IMR-90 (cell line): ENCODE measurements around the gene PCDHA11. TPM values are rescaled to one million over a fixed set of nuclear protein-coding genes. Genes with fewer than 3 reads are reported as not detected.

ENCODE experiments used
- ATAC-seq: fragments of 200-7000 bp; cut with Tn5 transposase; 2 replicates; pipeline ENCODE4 v1.9.1; 2020; ENCODE audit warnings: low read depth, mild to moderate bottlenecking, moderate library complexity
- BruUV-seq: library from RNA; stranded (reverse); fragments of 400-500 nt; replicated peaks from 2 replicates; lab custom pipeline; 2021; lab: Mats Ljungman, UMichigan
- CTCF ChIA-PET: fragments of 300-600 bp; formaldehyde crosslinking; extraction: SDS; loops from one replicate; lab custom pipeline; 2021; ENCODE audit warnings: antibody characterized with exemption; lab: Yijun Ruan, JAX
- POLR2A ChIA-PET: fragments of 300-600 bp; sonication (Branson Sonifier 250); formaldehyde crosslinking; loops from one replicate; lab custom pipeline; 2022; ENCODE audit warnings: antibody characterized with exemption; ENCODE audit not compliant: unreplicated experiment; lab: Charles Lee
- DNase-seq: peaks from one replicate; pipeline ENCODE4 v3.0.0; 2013
- H2AFZ ChIP-seq: replicated peaks from 2 replicates; pipeline ENCODE3; 2013; ENCODE audit warnings: low read length, mild to moderate bottlenecking; ENCODE audit not compliant: poor library complexity
- H2AK5ac ChIP-seq: 2 replicates; pipeline ENCODE4 v1.6.1; 2013; ENCODE audit warnings: low read depth, low read length, inconsistent platforms
- H2AK9ac ChIP-seq: replicated peaks from 2 replicates; pipeline ENCODE3; 2013; ENCODE audit warnings: mild to moderate bottlenecking, low read depth, low read length, moderate library complexity; ENCODE audit not compliant: poor library complexity
- H2BK120ac ChIP-seq: 2 replicates; pipeline ENCODE4 v1.6.1; 2013; ENCODE audit warnings: low read depth, low read length, inconsistent platforms
- H2BK15ac ChIP-seq: 3 replicates; pipeline ENCODE4 v1.6.1; 2013; ENCODE audit warnings: low read depth, low read length, inconsistent platforms
- H2BK20ac ChIP-seq: 2 replicates; pipeline ENCODE4 v1.6.1; 2013; ENCODE audit warnings: low read depth, mild to moderate bottlenecking, inconsistent platforms, low read length, moderate library complexity
- H2BK5ac ChIP-seq: 2 replicates; pipeline ENCODE4 v1.6.1; 2013; ENCODE audit warnings: mild to moderate bottlenecking, low read depth, low read length, inconsistent platforms; ENCODE audit not compliant: poor library complexity, severe bottlenecking
- H3K14ac ChIP-seq: replicated peaks from 2 replicates; pipeline ENCODE4 v1.6.1; 2013; ENCODE audit warnings: low read depth, low read length, inconsistent platforms
- H3K18ac ChIP-seq: 2 replicates; pipeline ENCODE4 v1.6.1; 2013; ENCODE audit warnings: low read depth, low read length, control low read depth
- H3K23ac ChIP-seq: 2 replicates; pipeline ENCODE4 v1.6.1; 2013; ENCODE audit warnings: low read depth, low read length, inconsistent platforms
- H3K27ac ChIP-seq: 2 replicates; pipeline ENCODE4 v1.5.1; 2013; ENCODE audit warnings: mild to moderate bottlenecking, control low read depth, low read length; ENCODE audit not compliant: insufficient read depth
- H3K27me3 ChIP-seq: 2 replicates; pipeline ENCODE4 v1.6.1; 2013; ENCODE audit warnings: low read length; ENCODE audit not compliant: control insufficient read depth, insufficient read depth
- H3K36me3 ChIP-seq: 2 replicates; pipeline ENCODE4 v1.6.1; 2013; ENCODE audit warnings: low read length, mixed read lengths; ENCODE audit not compliant: control insufficient read depth, insufficient read depth
- H3K4ac ChIP-seq: 2 replicates; pipeline ENCODE4 v1.6.1; 2013; ENCODE audit warnings: low read depth, low read length, inconsistent platforms
- H3K4me1 ChIP-seq: 2 replicates; pipeline ENCODE4 v1.6.1; 2013; ENCODE audit warnings: low read length, mixed read lengths; ENCODE audit not compliant: control insufficient read depth, insufficient read depth
- H3K4me2 ChIP-seq: 2 replicates; pipeline ENCODE4 v1.6.1; 2013; ENCODE audit warnings: low read depth, mild to moderate bottlenecking, control low read depth, low read length, moderate library complexity
- H3K4me3 ChIP-seq: 2 replicates; pipeline ENCODE4 v1.5.1; 2013; ENCODE audit warnings: low read depth, mild to moderate bottlenecking, control low read depth, low read length, moderate library complexity; ENCODE audit not compliant: insufficient read depth
- H3K56ac ChIP-seq: 2 replicates; pipeline ENCODE4 v1.6.1; 2013; ENCODE audit warnings: low read length, inconsistent platforms; ENCODE audit not compliant: insufficient read depth; ENCODE audit errors: extremely low read depth
- H3K79me1 ChIP-seq, 2 experiments: 2 replicates each; pipeline ENCODE4 v1.6.1; 2013; ENCODE audit warnings: low read length in 2 of 2, inconsistent platforms in 1 of 2, low read depth in 1 of 2
- H3K9ac ChIP-seq: 2 replicates; pipeline ENCODE4 v1.6.1; 2013; ENCODE audit warnings: low read depth, low read length, control low read depth
- H3K9me1 ChIP-seq: 2 replicates; pipeline ENCODE4 v1.6.1; 2013; ENCODE audit warnings: low read length, inconsistent platforms; ENCODE audit not compliant: insufficient read depth
- H3K9me3 ChIP-seq: 2 replicates; pipeline ENCODE4 v1.6.1; 2013; ENCODE audit warnings: low read length; ENCODE audit not compliant: control insufficient read depth, insufficient read depth
- H4K20me1 ChIP-seq: 2 replicates; pipeline ENCODE4 v1.6.1; 2013; ENCODE audit warnings: low read length, inconsistent platforms; ENCODE audit not compliant: insufficient read depth
- H4K5ac ChIP-seq: 2 replicates; pipeline ENCODE4 v1.6.1; 2013; ENCODE audit warnings: mild to moderate bottlenecking, low read depth, low read length, control low read depth
- H4K8ac ChIP-seq, 2 experiments: 2 replicates each; pipeline ENCODE4 v1.6.1; 2013; ENCODE audit warnings: low read depth in 2 of 2, low read length in 2 of 2, control low read depth in 1 of 2, inconsistent platforms in 1 of 2
- H4K91ac ChIP-seq: 2 replicates; pipeline ENCODE4 v1.6.1; 2013; ENCODE audit warnings: low read depth, low read length, inconsistent platforms; ENCODE audit not compliant: insufficient read depth
- BHLHE40 ChIP-seq: fragments of 150-350 bp; IDR thresholded peaks from 2 replicates; pipeline ENCODE4 v1.6.1; 2016; ENCODE audit warnings: mild to moderate bottlenecking, low read depth, low read length
- CEBPB ChIP-seq: IDR thresholded peaks from 2 replicates; pipeline ENCODE4 v1.6.1; 2012; ENCODE audit warnings: low read depth, low read length, improper control_type of control experiment
- CHD1 ChIP-seq: IDR thresholded peaks from 2 replicates; pipeline ENCODE4 v1.6.1; 2012; ENCODE audit warnings: low read depth, low read length, improper control_type of control experiment
- CTCF ChIP-seq: conservative IDR thresholded peaks from 2 replicates; pipeline ENCODE4 v1.5.1; 2012; ENCODE audit warnings: mild to moderate bottlenecking, low read depth, low read length, improper control_type of control experiment
- ELK1 ChIP-seq: fragments of 150-350 bp; IDR thresholded peaks from 2 replicates; pipeline ENCODE4 v1.6.1; 2016; ENCODE audit warnings: low read depth, mild to moderate bottlenecking, low read length, moderate library complexity, borderline replicate concordance
- MAFK ChIP-seq: IDR thresholded peaks from 2 replicates; pipeline ENCODE4 v1.6.1; 2012; ENCODE audit warnings: low read depth, low read length, improper control_type of control experiment
- MAZ ChIP-seq: IDR thresholded peaks from 2 replicates; pipeline ENCODE4 v1.6.1; 2012; ENCODE audit warnings: low read depth, mild to moderate bottlenecking, low read length, improper control_type of control experiment, moderate library complexity, borderline replicate concordance
- MXI1 ChIP-seq: IDR thresholded peaks from 2 replicates; pipeline ENCODE4 v1.6.1; 2012; ENCODE audit warnings: low read depth, mild to moderate bottlenecking, low read length, moderate library complexity, borderline replicate concordance
- NFE2L2 ChIP-seq: fragments of 150-350 bp; IDR thresholded peaks from 2 replicates; pipeline ENCODE4 v1.6.1; 2016; ENCODE audit warnings: low read depth, mild to moderate bottlenecking, low read length
- POLR2A ChIP-seq: IDR thresholded peaks from 2 replicates; pipeline ENCODE4 v1.6.1; 2012; ENCODE audit warnings: mild to moderate bottlenecking, low read depth, low read length
- RAD21 ChIP-seq: IDR thresholded peaks from 2 replicates; pipeline ENCODE4 v1.6.1; 2012; ENCODE audit warnings: low read length, improper control_type of control experiment
- RCOR1 ChIP-seq: IDR thresholded peaks from 2 replicates; pipeline ENCODE4 v1.6.1; 2012; ENCODE audit warnings: mild to moderate bottlenecking, low read length, improper control_type of control experiment; ENCODE audit not compliant: insufficient replicate concordance
- RFX5 ChIP-seq: IDR thresholded peaks from 2 replicates; pipeline ENCODE4 v1.8.0; 2012; ENCODE audit warnings: low read depth, mild to moderate bottlenecking, low read length, moderate library complexity
- SMC3 ChIP-seq: fragments of 150-350 bp; IDR thresholded peaks from 2 replicates; pipeline ENCODE4 v1.6.1; 2016; ENCODE audit warnings: low read depth, mild to moderate bottlenecking, antibody characterized with exemption, low read length, moderate library complexity
- USF2 ChIP-seq: fragments of 150-350 bp; IDR thresholded peaks from 2 replicates; pipeline ENCODE4 v1.6.1; 2017; ENCODE audit warnings: mild to moderate bottlenecking, antibody characterized with exemption, low read length, low read depth
- WGBS, 2 experiments: methylation state at CpG; one replicate each; pipeline versions ENCODE4 v1.1.5 to v1.1.7; 2013; ENCODE audit warnings: missing lambda C conversion rate in 2 of 2; ENCODE audit not compliant: insufficient read length in 1 of 2; ENCODE audit errors: extremely low coverage in 2 of 2; 5-methylcytosine and 5-hydroxymethylcytosine counted together
- dilution Hi-C: fragments of 300-500 bp; cut with HindIII; formaldehyde crosslinking; loops from one replicate; pipeline ENCODE4 v1.14.3; 2018; ENCODE audit warnings: low sequenced_read_pairs; ENCODE audit not compliant: unreplicated experiment
- in situ Hi-C: fragments of 300-500 bp; cut with MboI; formaldehyde crosslinking; loops from 3 replicates; pipeline ENCODE4 v1.14.3; 2019; ENCODE audit warnings: low sequenced_read_pairs, inconsistent platforms, mixed read lengths
- intact Hi-C: fragments of 100-400 bp; cut with micrococcal nuclease; formaldehyde crosslinking; loops from 2 replicates; pipeline ENCODE4 v1.10.0; 2022
- polyA plus RNA-seq, 3 experiments: library from polyadenylated mRNA; depleted of rRNA; stranded (reverse); fragments of >200 nt; gene quantifications; 2 replicates each; pipeline ENCODE4 v1.2.3, GENCODE V29; 2012; ENCODE audit warnings: low replicate concordance in 1 of 3
- total RNA-seq: library from RNA; depleted of rRNA; stranded (reverse); fragments of >200 nt; gene quantifications from 2 replicates; pipeline ENCODE4 v1.2.3, GENCODE V29; 2012

The PCDHA11 gene
- total and polyA plus RNA-seq, 2 of the 4 experiments (the other 2 are of a cell fraction) = under 0.01 TPM; not detected in 1

GRCh38 chr5:140862441-140863295 is 6.1 kb upstream of the PCDHA11 start:
- Histone ChIP-seq H3K27me3 (no peaks in the 10 kb centered on the region), H3K4ac (no peak overlapping the region), H4K8ac (no peak overlapping the region), H2AK5ac (no peak overlapping the region), H4K20me1 (no peaks in the 10 kb centered on the region), H2AFZ (no peak overlapping the region), H3K4me3 (no peak overlapping the region), H3K79me1 (no peaks in the 10 kb centered on the region), H4K5ac (no peak overlapping the region), H3K9me3 (peaks cover 26% of the 10 kb centered on the region), H2BK15ac (no peak overlapping the region), H4K91ac (no peak overlapping the region), H3K18ac (no peak overlapping the region), H2BK5ac (no peak overlapping the region), H2BK20ac (no peak overlapping the region), H3K23ac (no peak overlapping the region), H3K36me3 (no peaks in the 10 kb centered on the region), H3K56ac (no peak overlapping the region), H3K4me2 (no peak overlapping the region), H3K9me1 (no peaks in the 10 kb centered on the region), H3K27ac (no peak overlapping the region), H3K14ac (no peak overlapping the region), H2AK9ac (no peak overlapping the region), H2BK120ac (no peak overlapping the region), H3K4me1 (no peaks in the 10 kb centered on the region), H3K9ac (no peak overlapping the region)
- POLR2A ChIA-PET = no interaction called here
- no TSS peak for BruUV-seq
- CTCF ChIA-PET = no interaction called here
- in situ Hi-C loops = no loop called here
- DNase-seq (no peak), ATAC-seq (no peak)
- 45% methylated on average over 49 of the region's 76 CpGs; no CpG with 5 or more reads in 1 of the 2 experiments for WGBS, 2 experiments
- dilution Hi-C loops = no loop called here
- intact Hi-C loops = no loop called here
- no peak for TF ChIP-seq SMC3
- TF ChIP-seq RCOR1 = no peak
- TF ChIP-seq ELK1 = no peak
- TF ChIP-seq MAZ = no peak
- no peak for TF ChIP-seq MAFK
- no peak for TF ChIP-seq RAD21
- TF ChIP-seq CEBPB = no peak
- no peak for TF ChIP-seq MXI1
- no peak for TF ChIP-seq RFX5
- no peak for TF ChIP-seq BHLHE40
- no peak for TF ChIP-seq CTCF
- TF ChIP-seq CHD1 = no peak
- TF ChIP-seq USF2 = no peak
- no peak for TF ChIP-seq NFE2L2
- TF ChIP-seq POLR2A = no peak
